H9 (cell line): ENCODE measurements around the gene ANO10. TPM values are rescaled to one million over a fixed set of nuclear protein-coding genes. Genes with fewer than 3 reads are reported as not detected.

Source experiments
- DNase-seq: peaks from one replicate; pipeline ENCODE4 v3.0.0-alpha.2; 2017
- H2AFZ ChIP-seq: one replicate; pipeline ENCODE4 v1.6.1; 2013; ENCODE audit warnings: mild to moderate bottlenecking, low read length, control low read depth, moderate library complexity
- H2AK5ac ChIP-seq: 2 replicates; pipeline ENCODE4 v1.6.1; 2013; ENCODE audit warnings: low read length, control low read depth, mixed read lengths; ENCODE audit not compliant: insufficient read length
- H2BK120ac ChIP-seq: one replicate; pipeline ENCODE4 v1.6.1; 2013; ENCODE audit warnings: low read depth, mild to moderate bottlenecking, low read length, control low read depth, inconsistent platforms; ENCODE audit not compliant: poor library complexity, severe bottlenecking
- H2BK12ac ChIP-seq: 2 replicates; pipeline ENCODE4 v1.6.1; 2013; ENCODE audit warnings: low read length, control low read depth, mixed read lengths, low read depth; ENCODE audit not compliant: insufficient read length
- H2BK15ac ChIP-seq: 2 replicates; pipeline ENCODE4 v1.6.1; 2013; ENCODE audit warnings: low read depth, low read length, control low read depth
- H2BK20ac ChIP-seq: one replicate; pipeline ENCODE4 v1.6.1; 2013; ENCODE audit warnings: low read depth, mild to moderate bottlenecking, low read length, control low read depth, inconsistent platforms; ENCODE audit not compliant: poor library complexity, severe bottlenecking
- H2BK5ac ChIP-seq: 2 replicates; pipeline ENCODE4 v1.6.1; 2013; ENCODE audit warnings: low read length, control low read depth, mixed read lengths; ENCODE audit not compliant: insufficient read length
- H3K14ac ChIP-seq: 2 replicates; pipeline ENCODE4 v1.6.1; 2013; ENCODE audit warnings: low read length, control low read depth; ENCODE audit not compliant: insufficient read depth
- H3K18ac ChIP-seq: 2 replicates; pipeline ENCODE4 v1.6.1; 2013; ENCODE audit warnings: low read depth, mild to moderate bottlenecking, mixed read lengths, low read length, control low read depth; ENCODE audit not compliant: insufficient read length
- H3K23ac ChIP-seq: 2 replicates; pipeline ENCODE4 v1.6.1; 2013; ENCODE audit warnings: low read length, control low read depth, mixed read lengths, low read depth; ENCODE audit not compliant: insufficient read length
- H3K23me2 ChIP-seq: 2 replicates; pipeline ENCODE4 v1.6.1; 2013; ENCODE audit warnings: low read depth, mild to moderate bottlenecking, mixed read lengths, low read length, control low read depth; ENCODE audit not compliant: insufficient read length, poor library complexity, severe bottlenecking
- H3K27ac ChIP-seq: 2 replicates; pipeline ENCODE4 v1.5.1; 2013; ENCODE audit warnings: low read length, control low read depth, mixed read lengths, low read depth; ENCODE audit not compliant: insufficient read length
- H3K27me3 ChIP-seq: 2 replicates; pipeline ENCODE4 v1.6.1; 2013; ENCODE audit warnings: low read length, control low read depth, inconsistent platforms; ENCODE audit not compliant: insufficient read depth
- H3K4ac ChIP-seq: 2 replicates; pipeline ENCODE4 v1.6.1; 2013; ENCODE audit warnings: low read depth, mild to moderate bottlenecking, control low read depth, inconsistent platforms, low read length, moderate library complexity
- H3K4me1 ChIP-seq: 2 replicates; pipeline ENCODE4 v1.6.1; 2013; ENCODE audit warnings: low read length, control low read depth, inconsistent platforms; ENCODE audit not compliant: insufficient read depth
- H3K4me2 ChIP-seq: 2 replicates; pipeline ENCODE4 v1.6.1; 2013; ENCODE audit warnings: low read length, control low read depth, mixed read lengths; ENCODE audit not compliant: insufficient read length, insufficient read depth
- H3K56ac ChIP-seq: 2 replicates; pipeline ENCODE4 v1.6.1; 2013; ENCODE audit warnings: low read depth, mild to moderate bottlenecking, mixed read lengths, low read length, control low read depth; ENCODE audit not compliant: insufficient read length
- H3K79me1 ChIP-seq: 2 replicates; pipeline ENCODE4 v1.6.1; 2013; ENCODE audit warnings: low read depth, mild to moderate bottlenecking, moderate library complexity, low read length, control low read depth, inconsistent platforms; ENCODE audit not compliant: insufficient read depth, poor library complexity, severe bottlenecking
- H3K79me2 ChIP-seq: 2 replicates; pipeline ENCODE4 v1.6.1; 2013; ENCODE audit warnings: low read length, control low read depth, inconsistent platforms; ENCODE audit not compliant: insufficient read depth
- H3K9ac ChIP-seq: 2 replicates; pipeline ENCODE4 v1.6.1; 2013; ENCODE audit warnings: low read length, control low read depth, mixed read lengths; ENCODE audit not compliant: insufficient read length; ENCODE audit errors: extremely low read depth
- H3K9me3 ChIP-seq: one replicate; pipeline ENCODE4 v1.6.1; 2013; ENCODE audit warnings: low read depth, low read length, inconsistent platforms; ENCODE audit not compliant: control insufficient read depth
- H3T11ph ChIP-seq: one replicate; pipeline ENCODE4 v1.6.1; 2013; ENCODE audit warnings: mild to moderate bottlenecking, low read length, control low read depth, inconsistent platforms
- H4K20me1 ChIP-seq: one replicate; pipeline ENCODE4 v1.6.1; 2013; ENCODE audit not compliant: control insufficient read depth, insufficient read length, insufficient read depth
- H4K5ac ChIP-seq: 2 replicates; pipeline ENCODE4 v1.6.1; 2013; ENCODE audit warnings: low read depth, mild to moderate bottlenecking, mixed read lengths, low read length, control low read depth; ENCODE audit not compliant: insufficient read length
- H4K8ac ChIP-seq: replicated peaks from 2 replicates; pipeline ENCODE4 v1.6.1; 2013; ENCODE audit warnings: low read length, control low read depth, mixed read lengths, low read depth; ENCODE audit not compliant: insufficient read length
- H4K91ac ChIP-seq: 2 replicates; pipeline ENCODE4 v1.6.1; 2013; ENCODE audit warnings: low read depth, mild to moderate bottlenecking, moderate library complexity, mixed read lengths, low read length, control low read depth; ENCODE audit not compliant: insufficient read length
- H3K27ac Mint-ChIP-seq, 3 experiments: 2 replicates in 2 of 3; 3 replicates in 1 of 3; pipeline ENCODE4 v1.8.0; 2020 to 2021; ENCODE audit warnings: mixed read lengths in 3 of 3, mild to moderate bottlenecking in 1 of 3, moderate library complexity in 1 of 3
- H3K27me3 Mint-ChIP-seq: 2 replicates; pipeline ENCODE4 v1.8.0; 2021; ENCODE audit warnings: low read depth, mild to moderate bottlenecking, moderate library complexity, mixed read lengths
- H3K36me3 Mint-ChIP-seq, 3 experiments: 2 replicates in 2 of 3; 3 replicates in 1 of 3; pipeline ENCODE4 v1.8.0; 2020 to 2021; ENCODE audit warnings: low read depth in 3 of 3, mixed read lengths in 3 of 3; ENCODE audit not compliant: insufficient read depth in 1 of 3
- H3K4me1 Mint-ChIP-seq, 2 experiments: 2 replicates each; pipeline ENCODE4 v1.8.0; 2020; ENCODE audit warnings: mixed read lengths in 2 of 2
- H3K4me3 Mint-ChIP-seq, 2 experiments: 2 replicates in 1 of 2; 3 replicates in 1 of 2; pipeline ENCODE4 v1.8.0; 2020 to 2021; ENCODE audit warnings: mild to moderate bottlenecking in 2 of 2, mixed read lengths in 2 of 2, moderate library complexity in 1 of 2
- H3K9me3 Mint-ChIP-seq, 2 experiments: 2 replicates in 1 of 2; 3 replicates in 1 of 2; pipeline ENCODE4 v1.8.0; 2020; ENCODE audit warnings: mild to moderate bottlenecking in 2 of 2, mixed read lengths in 2 of 2, moderate library complexity in 1 of 2
- WGBS: extraction: QIAGEN DNeasy Blood & Tissue Kit; methylation state at CpG from one replicate; pipeline ENCODE4 v1.1.7; 2013; ENCODE audit warnings: missing lambda C conversion rate, low lambda C conversion rate, mixed read lengths; ENCODE audit not compliant: insufficient read length; ENCODE audit errors: extremely low coverage; 5-methylcytosine and 5-hydroxymethylcytosine counted together
- total RNA-seq: library from RNA; stranded (reverse); gene quantifications from 2 replicates; pipeline ENCODE4 v1.2.1, GENCODE V29; 2021
- TF ChIP-seq, protein P1 (sequence below): fragments of 200-600 bp; sonication (generic); conservative IDR thresholded peaks from 3 replicates; pipeline ENCODE4 v1.8.0; 2021; ENCODE audit warnings: antibody characterized with exemption, mild to moderate bottlenecking

Gene ANO10
- total RNA-seq, 1 experiment from 2014 or later, result 38.7 TPM

DNA sequence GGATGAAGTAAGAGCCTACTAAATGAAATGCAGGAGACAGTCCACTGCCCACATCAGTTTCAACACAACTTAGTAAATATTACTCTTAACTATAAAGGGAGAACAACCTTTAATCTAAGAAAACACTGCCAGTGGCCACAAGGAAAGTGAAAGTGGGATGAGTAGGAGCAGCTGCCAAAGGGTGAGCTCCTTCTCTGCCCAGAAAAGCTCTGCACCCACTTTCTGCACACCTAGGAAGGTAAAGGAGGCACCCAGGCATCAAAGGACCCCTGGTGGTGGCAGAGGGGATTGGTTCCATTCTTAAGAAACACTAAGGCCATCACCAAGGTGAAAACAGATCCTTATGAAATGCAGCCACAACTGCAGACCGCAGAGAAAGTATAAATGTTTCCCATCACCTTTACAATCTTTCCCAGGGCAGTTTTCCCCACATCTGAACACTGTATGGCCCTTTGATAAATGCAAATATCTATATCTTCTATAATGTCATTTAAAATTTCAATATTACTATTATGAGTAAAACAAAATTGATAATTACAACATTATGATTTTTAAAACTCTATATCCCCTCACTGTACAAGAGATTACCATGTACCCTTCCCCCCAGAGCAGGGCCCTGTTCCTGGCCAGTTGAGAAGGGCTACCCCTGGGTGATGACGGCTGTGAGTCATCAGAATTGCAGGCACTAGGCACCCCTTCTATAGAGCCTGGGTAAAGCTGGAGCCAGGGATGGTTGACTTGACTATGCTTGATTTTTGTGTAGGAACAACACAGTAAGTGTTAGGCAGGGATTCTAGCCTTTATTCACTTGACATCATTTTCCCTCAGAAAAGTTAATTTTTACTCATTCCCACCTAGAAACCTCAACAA is 243.5 kb downstream of the ANO10 start:
- WGBS, result no CpG with 5 or more reads among the region's 2 CpGs
- Histone ChIP-seq H4K91ac (no peak overlapping the region), H3K23ac (no peak overlapping the region), H2AFZ (no peak overlapping the region), H3K9ac (no peak overlapping the region), H3T11ph (no peak overlapping the region), H3K9me3 (no peaks in the 10 kb centered on the region), H2BK12ac (no peak overlapping the region), H3K27ac (no peak overlapping the region), H2BK5ac (no peak overlapping the region), H3K56ac (no peak overlapping the region), H2AK5ac (no peak overlapping the region), H3K79me1 (no peaks in the 10 kb centered on the region), H3K4me2 (no peak overlapping the region), H3K14ac (no peak overlapping the region), H4K20me1 (no peaks in the 10 kb centered on the region), H3K18ac (no peak overlapping the region), H3K27me3 (no peaks in the 10 kb centered on the region), H3K23me2 (no peaks in the 10 kb centered on the region), H3K79me2 (no peaks in the 10 kb centered on the region), H2BK15ac (no peak overlapping the region), H4K8ac (no peak overlapping the region), H3K4me1 (peaks cover 5% of the 10 kb centered on the region), H4K5ac (no peak overlapping the region), H2BK120ac (no peak overlapping the region), H3K4ac (no peak overlapping the region), H2BK20ac (no peak overlapping the region)
- Mint-ChIP-seq H3K4me3 (no peak overlapping the region), H3K27ac (no peak overlapping the region), H3K4me1 (peaks cover 22 to 25% of the 10 kb centered on the region in 2 experiments), H3K27me3 (no peaks in the 10 kb centered on the region), H3K36me3 (peaks cover 0 to 14% (median 6%) of the 10 kb centered on the region in 3 experiments; a peak in 4 of 7 replicates), H3K9me3 (peaks cover 6 to 12% of the 10 kb centered on the region in 2 experiments; a peak in 4 of 5 replicates)
- TF ChIP-seq, protein P1, sequence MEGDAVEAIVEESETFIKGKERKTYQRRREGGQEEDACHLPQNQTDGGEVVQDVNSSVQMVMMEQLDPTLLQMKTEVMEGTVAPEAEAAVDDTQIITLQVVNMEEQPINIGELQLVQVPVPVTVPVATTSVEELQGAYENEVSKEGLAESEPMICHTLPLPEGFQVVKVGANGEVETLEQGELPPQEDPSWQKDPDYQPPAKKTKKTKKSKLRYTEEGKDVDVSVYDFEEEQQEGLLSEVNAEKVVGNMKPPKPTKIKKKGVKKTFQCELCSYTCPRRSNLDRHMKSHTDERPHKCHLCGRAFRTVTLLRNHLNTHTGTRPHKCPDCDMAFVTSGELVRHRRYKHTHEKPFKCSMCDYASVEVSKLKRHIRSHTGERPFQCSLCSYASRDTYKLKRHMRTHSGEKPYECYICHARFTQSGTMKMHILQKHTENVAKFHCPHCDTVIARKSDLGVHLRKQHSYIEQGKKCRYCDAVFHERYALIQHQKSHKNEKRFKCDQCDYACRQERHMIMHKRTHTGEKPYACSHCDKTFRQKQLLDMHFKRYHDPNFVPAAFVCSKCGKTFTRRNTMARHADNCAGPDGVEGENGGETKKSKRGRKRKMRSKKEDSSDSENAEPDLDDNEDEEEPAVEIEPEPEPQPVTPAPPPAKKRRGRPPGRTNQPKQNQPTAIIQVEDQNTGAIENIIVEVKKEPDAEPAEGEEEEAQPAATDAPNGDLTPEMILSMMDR, result peak; percentile 81
- DNase-seq, result peak; percentile 67
